Spleen (tissue), 7 donors: ENCODE measurements around the gene WSCD2.

Experiments used
- POLR2A ChIP-seq, 3 donors: fragments of 450-650 bp; IDR thresholded peaks; one replicate each; pipeline ENCODE4 v1.5.1; 2017; ENCODE audit warnings: antibody characterized with exemption in 3 of 3, mild to moderate bottlenecking in 1 of 3
- TF ChIP-seq, protein P1 (sequence below), 11 experiments: fragments of 200-600 bp in 7 of 11; fragments of 450-650 bp in 4 of 11; sonication (generic) in 4 of 11; IDR thresholded peaks in 8 of 11; conservative IDR thresholded peaks in 3 of 11; 1 replicate in 7 of 11; 2 replicates in 4 of 11; pipeline versions ENCODE4 v1.4.0 to v1.8.0; 2016 to 2021; ENCODE audit warnings: antibody characterized with exemption in 11 of 11, inconsistent platforms in 4 of 11, mild to moderate bottlenecking in 1 of 11
- donor health status: DM: no; HTN: no; CAD: no; lungs with moderate emphysema.
- donor health status: DM: no; HTN: no; CAD: no.
- donor health status: DM: no; HTN: no; CAD: no.

DNA sequence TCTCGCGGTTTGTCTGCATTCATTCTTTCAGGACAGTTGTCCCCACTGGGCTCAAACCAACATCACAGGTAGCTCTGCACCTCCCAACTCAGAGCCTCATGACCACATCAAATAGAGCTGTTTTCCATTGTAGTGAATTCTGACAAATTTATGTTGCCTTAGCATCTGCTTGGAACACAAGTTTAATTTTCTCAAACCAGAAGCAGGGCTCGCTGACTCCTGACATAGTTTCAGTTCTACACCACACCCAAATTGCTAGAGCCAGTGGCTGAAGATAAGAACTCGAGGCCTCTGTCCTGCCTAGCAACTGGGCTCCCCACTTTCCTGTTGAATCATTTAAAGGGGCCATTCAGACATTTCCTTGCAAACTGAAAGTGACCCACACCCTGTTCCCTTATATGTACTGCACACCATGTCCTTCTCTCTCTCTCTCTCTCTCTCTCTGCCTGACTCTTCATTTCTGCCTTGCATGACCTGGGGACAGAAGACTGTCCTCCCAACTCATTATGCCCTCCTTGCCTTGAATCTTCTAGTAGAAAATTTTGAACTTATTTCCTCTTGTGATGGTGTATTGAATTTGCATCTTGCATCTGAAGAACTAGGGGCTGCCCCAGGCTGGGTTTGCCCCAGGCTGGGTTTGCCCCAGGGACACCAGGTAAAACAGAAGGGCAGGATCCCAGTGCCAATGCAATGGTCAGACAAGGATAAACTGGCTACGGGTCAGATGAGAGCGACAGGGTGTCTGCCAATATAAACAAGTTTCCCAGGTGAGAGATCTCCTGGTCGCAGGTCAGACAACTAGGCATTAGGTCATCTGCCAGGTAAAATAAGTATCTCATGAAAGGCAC is 9.7 kb upstream of the WSCD2 start:
- TF ChIP-seq POLR2A (IDR thresholded peaks at IDR 0.05): no peak
- TF ChIP-seq, protein P1, sequence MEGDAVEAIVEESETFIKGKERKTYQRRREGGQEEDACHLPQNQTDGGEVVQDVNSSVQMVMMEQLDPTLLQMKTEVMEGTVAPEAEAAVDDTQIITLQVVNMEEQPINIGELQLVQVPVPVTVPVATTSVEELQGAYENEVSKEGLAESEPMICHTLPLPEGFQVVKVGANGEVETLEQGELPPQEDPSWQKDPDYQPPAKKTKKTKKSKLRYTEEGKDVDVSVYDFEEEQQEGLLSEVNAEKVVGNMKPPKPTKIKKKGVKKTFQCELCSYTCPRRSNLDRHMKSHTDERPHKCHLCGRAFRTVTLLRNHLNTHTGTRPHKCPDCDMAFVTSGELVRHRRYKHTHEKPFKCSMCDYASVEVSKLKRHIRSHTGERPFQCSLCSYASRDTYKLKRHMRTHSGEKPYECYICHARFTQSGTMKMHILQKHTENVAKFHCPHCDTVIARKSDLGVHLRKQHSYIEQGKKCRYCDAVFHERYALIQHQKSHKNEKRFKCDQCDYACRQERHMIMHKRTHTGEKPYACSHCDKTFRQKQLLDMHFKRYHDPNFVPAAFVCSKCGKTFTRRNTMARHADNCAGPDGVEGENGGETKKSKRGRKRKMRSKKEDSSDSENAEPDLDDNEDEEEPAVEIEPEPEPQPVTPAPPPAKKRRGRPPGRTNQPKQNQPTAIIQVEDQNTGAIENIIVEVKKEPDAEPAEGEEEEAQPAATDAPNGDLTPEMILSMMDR (IDR thresholded peaks at IDR 0.05 in 8 of 11, conservative IDR thresholded peaks at IDR 0.05 in 3 of 11): no peak
